SK-N-MC (cell line): ENCODE measurements around the gene SH3PXD2A.

ENCODE experiments used
- DNase-seq: peaks from one replicate; pipeline ENCODE4 v3.0.0-alpha.2; 2011; ENCODE audit warnings: low read depth, low spot score
- H3K27ac ChIP-seq: fragments of 200-600 bp; sonication (generic); 2 replicates; pipeline ENCODE4 v1.5.1; 2016; ENCODE audit warnings: mixed run types
- H3K36me3 ChIP-seq: fragments of 200-600 bp; sonication (generic); 2 replicates; pipeline ENCODE4 v1.6.1; 2017; ENCODE audit warnings: antibody characterized with exemption, low read length, mixed read lengths; ENCODE audit not compliant: insufficient read depth
- H3K4me3 ChIP-seq: fragments of 200-600 bp; sonication (generic); 2 replicates; pipeline ENCODE4 v1.5.1; 2016
- H3K9ac ChIP-seq: fragments of 200-600 bp; sonication (generic); 2 replicates; pipeline ENCODE4 v1.8.0; 2017; ENCODE audit warnings: mixed run types, mixed read lengths; ENCODE audit not compliant: insufficient read length
- H3K9me3 ChIP-seq: fragments of 200-600 bp; sonication (generic); 2 replicates; pipeline ENCODE4 v1.6.1; 2017; ENCODE audit warnings: low read depth, mild to moderate bottlenecking, antibody characterized with exemption, low read length, moderate library complexity, mixed read lengths
- EZH2 ChIP-seq: fragments of 200-600 bp; sonication (generic); IDR thresholded peaks from one replicate; pipeline ENCODE4 v1.6.1; 2017; ENCODE audit warnings: antibody characterized with exemption
- FOXP2 ChIP-seq: optimal IDR thresholded peaks from 2 replicates; pipeline ENCODE3; 2011; ENCODE audit warnings: mild to moderate bottlenecking, moderate library complexity; ENCODE audit not compliant: insufficient read depth; ENCODE audit errors: extremely low read length, control extremely low read depth
- POLR2AphosphoS5 ChIP-seq: IDR thresholded peaks from 2 replicates; pipeline ENCODE4 v1.6.1; 2012; ENCODE audit warnings: mild to moderate bottlenecking, low read depth, low read length, borderline replicate concordance

Gene SH3PXD2A

GRCh38 chr10:103835096-103836050, 20.0 kb downstream of the SH3PXD2A start:
- H3K36me3 ChIP-seq: no peaks in the 10 kb centered on the region
- no peak overlapping the region for H3K4me3 ChIP-seq
- no peak overlapping the region for H3K9ac ChIP-seq
- DNase-seq: no peak
- no peak overlapping the region for H3K27ac ChIP-seq
- no peaks in the 10 kb centered on the region for H3K9me3 ChIP-seq
- no peak for TF ChIP-seq POLR2AphosphoS5
- TF ChIP-seq FOXP2: no peak
- TF ChIP-seq EZH2: no peak

- DNase-seq: no peak
Observed at GRCh38 chr10:103834436-103835095, 20.8 kb downstream of the SH3PXD2A start.

GRCh38 chr10:103833731-103834365, 21.5 kb downstream of the SH3PXD2A start:
- Histone ChIP-seq H3K27ac (no peak overlapping the region), H3K9ac (no peak overlapping the region), H3K9me3 (no peaks in the 10 kb centered on the region), H3K4me3 (no peak overlapping the region), H3K36me3 (no peaks in the 10 kb centered on the region)
- TF ChIP-seq EZH2 (no peak), FOXP2 (no peak), POLR2AphosphoS5 (no peak)
- no peak for DNase-seq

More at GRCh38 chr10:103834436-103835095, 20.8 kb downstream of the SH3PXD2A start:
- H3K4me3 ChIP-seq: no peak overlapping the region
- H3K27ac ChIP-seq: no peak overlapping the region
- H3K36me3 ChIP-seq: no peaks in the 10 kb centered on the region
- H3K9ac ChIP-seq: no peak overlapping the region
- TF ChIP-seq POLR2AphosphoS5: no peak
- no peak for TF ChIP-seq EZH2
- no peak for TF ChIP-seq FOXP2
- H3K9me3 ChIP-seq: no peaks in the 10 kb centered on the region

- no peak overlapping the region for H3K9ac ChIP-seq
- TF ChIP-seq EZH2 (no peak), POLR2AphosphoS5 (no peak), FOXP2 (no peak)
- no peak for DNase-seq
- no peak overlapping the region for H3K4me3 ChIP-seq
- no peaks in the 10 kb centered on the region for H3K9me3 ChIP-seq
- no peaks in the 10 kb centered on the region for H3K36me3 ChIP-seq
- no peak overlapping the region for H3K27ac ChIP-seq
Observed at GRCh38 chr10:103832806-103833205, 22.6 kb downstream of the SH3PXD2A start.

GRCh38 chr10:103829838-103830465, 25.4 kb downstream of the SH3PXD2A start:
- Histone ChIP-seq H3K9me3 (no peaks in the 10 kb centered on the region), H3K27ac (no peak overlapping the region), H3K4me3 (no peak overlapping the region), H3K9ac (no peak overlapping the region), H3K36me3 (no peaks in the 10 kb centered on the region)
- TF ChIP-seq FOXP2: no peak
- no peak for TF ChIP-seq EZH2
- TF ChIP-seq POLR2AphosphoS5: no peak
- DNase-seq: no peak

GRCh38 chr10:103829278-103829677, 26.1 kb downstream of the SH3PXD2A start:
- H3K27ac ChIP-seq: no peak overlapping the region
- no peak overlapping the region for H3K4me3 ChIP-seq
- no peak for DNase-seq
- no peaks in the 10 kb centered on the region for H3K36me3 ChIP-seq
- TF ChIP-seq EZH2 (no peak), POLR2AphosphoS5 (no peak), FOXP2 (no peak)
- no peak overlapping the region for H3K9ac ChIP-seq
- no peaks in the 10 kb centered on the region for H3K9me3 ChIP-seq

- Histone ChIP-seq H3K9ac (no peak overlapping the region), H3K27ac (no peak overlapping the region), H3K9me3 (no peaks in the 10 kb centered on the region), H3K4me3 (no peak overlapping the region), H3K36me3 (no peaks in the 10 kb centered on the region)
- TF ChIP-seq POLR2AphosphoS5 (no peak), EZH2 (no peak), FOXP2 (no peak)
- no peak for DNase-seq
Observed at GRCh38 chr10:103828587-103829197, 26.7 kb downstream of the SH3PXD2A start.

GRCh38 chr10:103828107-103828506, 27.3 kb downstream of the SH3PXD2A start:
- Histone ChIP-seq H3K27ac (no peak overlapping the region), H3K9ac (no peak overlapping the region)
- no peak for DNase-seq

More at GRCh38 chr10:103828107-103828506, 27.3 kb downstream of the SH3PXD2A start:
- TF ChIP-seq FOXP2 (no peak), POLR2AphosphoS5 (no peak), EZH2 (no peak)
- Histone ChIP-seq H3K36me3 (no peaks in the 10 kb centered on the region), H3K4me3 (no peak overlapping the region), H3K9me3 (no peaks in the 10 kb centered on the region)
